ENCODE results near the gene ADSS2. TPM values are rescaled to one million over a fixed set of nuclear protein-coding genes. Genes with fewer than 3 reads are reported as not detected.
"Not testable (repeated sequence)": the region's sequence is repeated elsewhere in the genome, so short reads cannot be mapped to it uniquely, and the experiment has no call there.

Gene ADSS2
- 17.9 TPM for polyA plus RNA-seq (ENCODE audit: insufficient read length)

DNA sequence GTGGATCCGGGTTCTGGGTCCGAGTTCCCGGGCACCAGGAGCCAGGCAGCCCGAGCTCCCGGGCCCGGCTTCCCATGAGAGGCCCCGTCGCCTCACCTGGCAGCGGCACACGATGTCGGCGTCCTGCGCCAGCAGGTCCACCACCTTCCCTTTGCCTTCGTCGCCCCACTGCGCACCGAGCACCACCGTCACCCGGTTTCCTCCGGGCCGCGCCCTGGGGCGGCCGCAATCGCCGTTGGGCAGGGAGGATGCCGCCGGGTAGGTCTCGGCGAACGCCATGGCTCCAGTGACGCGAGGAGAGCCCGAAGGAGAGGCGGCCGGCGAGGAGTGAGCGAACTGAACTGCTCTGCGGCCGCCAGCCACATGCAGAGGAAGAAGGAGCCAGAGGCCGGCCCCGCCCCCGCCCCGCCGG, at the start of gene ADSS2:
Gene ADSS2, minus strand, starts transcription at position 371 of the 412 bp plus-strand sequence. Its CDS starts 92 bp downstream, at position 279.
- DNase-seq (ENCODE audit: low read depth), result no peak

DNA sequence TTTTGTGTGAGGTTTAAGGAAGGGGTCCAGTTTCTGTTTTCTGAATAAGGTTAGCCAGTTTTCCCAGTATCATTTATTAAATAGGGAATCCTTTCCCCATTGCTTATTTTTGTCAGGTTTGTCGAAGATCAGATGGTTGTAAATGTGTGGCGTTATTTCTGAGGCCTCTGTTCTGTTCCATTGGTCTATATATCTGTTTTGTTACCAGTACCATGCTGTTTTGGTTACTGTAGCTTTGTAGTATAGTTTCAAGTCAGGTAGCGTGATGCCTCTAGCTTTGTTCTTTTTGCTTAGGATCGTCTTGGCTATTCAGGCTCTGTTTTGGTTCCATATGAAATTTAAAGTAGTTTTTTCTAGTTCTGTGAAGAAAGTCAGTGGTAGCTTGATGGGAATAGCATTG, 48.8 kb upstream of the ADSS2 start:
- not testable (repeated sequence) for DNase-seq (ENCODE audit: low read depth)

DNA sequence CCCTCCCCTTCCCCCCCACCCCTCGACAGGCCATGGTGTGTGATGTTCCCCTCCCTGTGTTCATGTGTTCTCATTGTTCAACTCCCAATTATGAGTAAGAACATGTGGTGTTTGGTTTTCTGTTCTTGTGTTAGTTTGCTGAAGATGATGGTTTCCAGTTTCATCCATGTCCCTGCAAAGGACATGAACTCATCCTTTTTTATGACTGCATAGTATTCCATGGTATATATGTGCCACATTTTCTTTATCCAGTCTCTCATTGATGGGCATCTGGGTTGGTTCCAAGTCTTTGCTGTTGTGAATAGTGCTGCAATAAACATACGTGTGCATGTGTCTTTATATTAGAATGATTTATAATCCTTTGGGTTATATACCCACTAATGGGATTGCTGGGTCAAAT, 47.8 kb upstream of the ADSS2 start:
- DNase-seq (ENCODE audit: low read depth), result not testable (repeated sequence)

DNA sequence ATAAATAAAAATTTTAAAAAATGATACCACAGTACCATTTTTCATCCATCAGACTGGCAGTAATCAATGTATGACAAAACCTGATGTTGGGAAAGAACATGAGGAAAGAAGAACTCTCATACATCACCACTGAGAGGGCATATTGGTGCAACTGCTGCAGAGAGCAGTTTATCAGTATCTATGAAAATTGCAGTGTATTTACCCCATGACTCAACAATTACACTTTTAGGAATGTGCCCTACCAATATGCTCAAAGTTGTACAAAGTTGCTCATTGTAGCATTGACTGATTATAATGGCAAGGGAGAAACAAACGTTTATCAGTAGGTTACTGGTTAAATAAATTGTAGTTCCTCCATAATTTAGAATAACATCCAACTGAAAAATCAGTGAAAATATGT, 46.1 kb upstream of the ADSS2 start:
- no peak for DNase-seq (ENCODE audit: low read depth)

DNA sequence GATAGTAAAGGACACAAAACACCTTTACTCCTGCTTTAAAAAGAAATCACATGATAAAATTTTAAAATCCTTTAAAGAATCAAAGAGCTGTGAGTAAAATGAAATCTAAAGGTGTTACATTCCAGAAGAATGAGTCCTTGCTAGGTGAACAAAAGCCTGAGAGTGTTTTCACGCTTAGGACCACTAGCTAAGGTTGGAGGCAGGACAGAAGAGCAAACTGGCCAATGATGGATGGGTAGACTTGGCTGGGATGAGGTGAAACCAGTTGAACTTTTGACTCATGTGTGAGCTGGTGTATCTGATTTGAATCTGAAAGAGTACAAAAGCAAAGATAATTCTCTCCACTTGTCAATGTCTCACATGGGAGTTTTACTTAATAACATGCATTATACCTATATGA, 44.5 kb upstream of the ADSS2 start:
- no peak for DNase-seq (ENCODE audit: low read depth)

DNA sequence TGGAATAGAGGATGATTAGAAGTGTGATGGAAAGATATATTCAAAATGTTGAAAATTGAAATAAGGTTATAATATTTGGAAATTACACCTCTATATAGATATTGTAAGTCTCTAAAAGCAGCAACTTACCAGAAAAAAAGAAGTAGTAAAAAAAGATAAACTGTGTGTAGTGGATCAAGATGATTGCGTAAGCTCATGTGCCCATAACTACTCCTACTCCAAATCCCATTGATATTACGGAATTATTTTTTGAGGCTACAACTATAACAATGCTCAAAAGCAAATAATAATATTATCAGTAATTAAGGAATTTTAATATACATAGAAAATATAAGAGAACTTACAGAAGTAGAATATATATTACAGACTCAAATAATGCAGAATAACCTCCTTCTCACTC, 42.9 kb upstream of the ADSS2 start:
- no peak for DNase-seq (ENCODE audit: low read depth)

DNA sequence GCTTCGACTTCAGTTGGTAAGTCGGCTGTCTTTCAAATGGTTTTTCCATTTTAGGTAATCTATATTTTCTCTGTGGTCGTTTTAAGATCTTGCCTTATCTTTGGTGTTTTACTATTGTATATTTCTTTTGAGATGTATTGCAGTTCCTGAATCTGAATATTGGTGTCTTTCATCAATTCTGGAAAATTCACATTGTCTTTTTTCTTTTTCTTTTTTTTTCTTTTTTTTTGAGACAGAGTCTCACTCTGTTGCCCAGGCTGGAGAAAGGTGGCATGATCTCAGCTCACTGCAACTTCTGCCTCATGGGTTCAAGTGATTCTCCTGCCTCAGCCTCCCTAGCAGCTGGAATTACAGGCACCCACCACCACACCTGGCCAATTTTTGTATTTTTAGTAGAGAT, 33.3 kb upstream of the ADSS2 start:
- not testable (repeated sequence) for DNase-seq (ENCODE audit: low read depth)

DNA sequence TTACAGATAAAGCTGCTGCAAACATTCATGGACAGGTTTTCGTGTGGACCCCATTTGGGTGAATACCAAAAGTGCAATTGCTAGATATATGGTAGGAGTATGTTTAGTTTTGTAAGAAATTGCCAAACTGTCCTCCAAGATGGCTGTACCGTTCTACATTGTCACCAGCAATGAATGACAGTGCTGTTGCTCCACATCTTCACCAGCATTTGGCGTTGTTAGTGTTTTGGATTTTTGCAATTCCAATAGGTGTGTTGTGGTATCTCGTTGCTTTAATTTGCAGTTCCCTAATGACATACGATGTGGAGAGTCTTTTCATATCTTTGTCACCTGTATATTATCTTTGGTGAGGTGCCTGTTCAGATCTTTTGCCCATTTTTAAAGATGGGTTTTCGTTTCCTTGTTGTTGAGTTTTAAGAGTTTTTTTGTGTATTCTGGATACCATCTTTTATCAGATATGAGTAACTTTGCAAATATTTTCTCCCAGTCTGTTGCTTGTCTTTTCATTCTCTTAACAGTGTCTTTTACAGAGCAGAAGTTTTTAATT, 21.4 kb upstream of the ADSS2 start:
- no peak for DNase-seq (ENCODE audit: low read depth)

DNA sequence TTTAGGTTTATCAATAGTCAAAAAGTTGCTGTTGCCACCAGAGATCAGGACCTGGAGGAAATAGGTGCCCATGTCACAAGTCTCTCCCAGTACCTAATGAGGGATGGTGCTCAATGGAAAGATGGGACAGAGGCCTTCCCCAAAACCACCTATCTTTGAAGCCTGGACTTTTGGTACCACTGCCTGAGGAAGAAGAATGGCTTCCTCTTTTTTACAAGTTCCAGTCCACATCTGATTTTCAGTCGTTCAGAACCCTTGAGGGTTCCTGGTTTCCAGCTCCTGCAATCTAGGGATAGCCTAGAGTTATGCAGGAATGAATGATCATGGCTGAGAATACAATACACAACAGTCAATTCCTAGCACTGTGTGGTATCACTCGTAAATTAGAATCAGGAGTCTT, 15.0 kb upstream of the ADSS2 start:
- DNase-seq (ENCODE audit: low read depth), result no peak

DNA sequence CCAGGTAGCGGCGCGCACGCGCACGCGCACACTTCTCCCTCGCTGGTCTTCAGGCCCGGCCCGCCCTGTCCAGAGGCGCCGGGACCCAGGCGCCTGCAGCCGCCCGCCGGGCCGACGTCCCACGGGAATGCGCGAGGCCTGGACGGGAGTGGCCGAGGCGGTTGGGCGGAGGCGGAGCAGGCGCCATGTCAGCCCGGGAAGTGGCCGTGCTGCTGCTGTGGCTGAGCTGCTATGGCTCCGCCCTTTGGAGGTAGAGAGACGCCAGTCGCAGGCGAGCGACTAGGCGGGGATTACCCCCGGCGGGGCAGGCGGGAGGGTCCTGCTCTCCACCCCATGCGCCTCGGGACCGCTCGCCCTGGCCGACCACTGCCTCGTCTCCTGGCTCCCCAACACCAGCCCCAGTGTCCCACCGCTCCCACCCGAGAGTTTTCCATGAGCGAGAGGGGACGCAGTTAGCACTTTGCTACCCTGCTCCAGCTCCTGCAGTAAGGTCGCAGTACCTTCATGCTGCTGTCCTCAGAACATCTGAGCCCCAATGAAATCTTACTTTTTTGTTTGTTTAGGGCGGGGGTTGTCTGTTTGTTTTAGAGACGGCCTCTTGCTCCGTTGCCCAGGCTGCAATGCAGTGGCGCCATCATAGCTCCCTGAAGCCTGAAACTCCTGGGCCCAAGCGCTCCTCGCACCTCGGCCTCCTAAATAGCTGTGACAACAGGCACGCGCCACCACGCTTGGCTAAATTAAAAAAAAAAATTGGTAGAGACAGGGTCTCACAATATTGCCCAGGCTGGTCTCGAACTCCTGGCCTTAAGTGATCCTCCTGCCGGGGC, 9.7 kb upstream of the ADSS2 start, which contains the start of gene CATSPERE:
Gene CATSPERE, plus strand, starts transcription at position 29 of the 827 bp plus-strand sequence. Its CDS starts 157 bp downstream, at position 186.
- no peak for DNase-seq (ENCODE audit: low read depth)

DNA sequence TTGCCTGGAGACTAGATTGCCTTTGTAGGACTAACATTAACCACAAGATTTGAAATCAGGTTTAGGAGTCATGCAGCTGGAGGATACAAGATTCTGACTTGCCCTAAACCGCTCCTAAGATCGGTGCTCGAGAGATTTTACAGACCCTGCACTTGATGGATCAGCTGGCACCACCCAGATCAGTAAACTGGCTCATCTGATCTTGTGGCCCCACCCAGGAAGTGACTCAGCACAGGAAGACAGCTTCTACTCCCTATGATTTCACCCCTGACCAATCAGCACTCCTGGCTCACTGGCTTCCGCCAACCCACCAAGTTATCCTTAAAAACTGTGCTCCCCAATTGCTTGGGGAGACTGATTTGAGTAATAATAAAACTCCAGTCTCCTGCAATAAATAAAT, 8.5 kb upstream of the ADSS2 start:
- no peak for DNase-seq (ENCODE audit: low read depth)

DNA sequence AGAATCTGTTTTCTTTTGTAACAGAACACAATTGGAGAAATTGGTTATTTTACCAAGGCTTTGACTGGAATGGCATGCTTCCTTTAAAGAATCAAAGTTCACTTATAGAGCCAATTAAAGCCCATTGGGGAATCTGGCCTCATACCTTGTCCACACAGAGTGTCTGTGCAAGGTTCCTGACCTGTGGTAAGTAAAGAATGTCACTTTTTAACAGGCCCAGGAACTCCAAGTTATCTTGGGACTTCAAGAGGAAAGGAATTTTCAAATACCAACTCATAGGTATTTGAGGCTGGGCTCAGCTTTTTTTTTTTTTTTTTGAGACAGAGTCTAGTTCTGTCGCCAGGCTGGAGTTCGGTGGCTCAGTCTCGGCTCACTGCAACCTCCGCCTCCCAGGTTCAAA, 7.1 kb upstream of the ADSS2 start:
- no peak for DNase-seq (ENCODE audit: low read depth)

DNA sequence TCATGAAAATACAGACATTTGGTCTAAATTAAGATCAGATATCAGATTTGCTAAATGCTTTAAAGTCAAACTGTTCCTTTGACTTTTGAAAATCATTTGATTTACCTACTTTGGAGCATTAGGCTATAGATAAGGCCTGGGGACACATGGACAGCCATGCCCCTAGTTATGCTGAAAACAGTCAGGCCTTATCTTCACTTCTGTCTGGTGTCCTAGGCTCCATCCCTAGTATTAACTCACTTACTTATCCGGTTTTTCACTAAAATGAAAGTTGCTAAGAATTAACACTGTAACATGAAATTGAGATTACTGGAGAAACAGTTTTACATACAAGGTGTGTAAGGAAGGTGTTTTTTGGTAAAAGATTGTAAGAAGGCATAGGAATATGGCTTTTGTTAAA, 4.9 kb upstream of the ADSS2 start:
- no peak for DNase-seq (ENCODE audit: low read depth)

DNA sequence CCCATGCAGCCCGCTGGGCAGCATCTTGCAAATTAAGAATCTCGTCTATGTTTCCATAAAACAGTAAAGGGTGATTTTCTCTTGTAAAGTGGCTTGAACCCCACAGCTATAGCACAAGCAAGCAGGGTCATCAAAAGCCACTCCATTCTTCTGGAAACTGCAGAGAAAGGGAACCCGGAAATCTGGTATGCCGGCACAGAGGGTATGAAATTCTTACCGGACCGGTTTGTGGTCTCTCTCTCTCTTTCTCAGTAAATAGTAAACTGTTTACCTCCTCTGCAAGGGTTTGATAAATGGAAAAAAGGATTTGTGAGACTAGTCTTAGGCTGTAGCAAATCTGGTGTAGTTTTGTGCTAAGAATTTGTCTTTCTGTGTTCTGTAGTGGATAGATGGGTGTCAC, 2.7 kb upstream of the ADSS2 start:
- no peak for DNase-seq (ENCODE audit: low read depth)

DNA sequence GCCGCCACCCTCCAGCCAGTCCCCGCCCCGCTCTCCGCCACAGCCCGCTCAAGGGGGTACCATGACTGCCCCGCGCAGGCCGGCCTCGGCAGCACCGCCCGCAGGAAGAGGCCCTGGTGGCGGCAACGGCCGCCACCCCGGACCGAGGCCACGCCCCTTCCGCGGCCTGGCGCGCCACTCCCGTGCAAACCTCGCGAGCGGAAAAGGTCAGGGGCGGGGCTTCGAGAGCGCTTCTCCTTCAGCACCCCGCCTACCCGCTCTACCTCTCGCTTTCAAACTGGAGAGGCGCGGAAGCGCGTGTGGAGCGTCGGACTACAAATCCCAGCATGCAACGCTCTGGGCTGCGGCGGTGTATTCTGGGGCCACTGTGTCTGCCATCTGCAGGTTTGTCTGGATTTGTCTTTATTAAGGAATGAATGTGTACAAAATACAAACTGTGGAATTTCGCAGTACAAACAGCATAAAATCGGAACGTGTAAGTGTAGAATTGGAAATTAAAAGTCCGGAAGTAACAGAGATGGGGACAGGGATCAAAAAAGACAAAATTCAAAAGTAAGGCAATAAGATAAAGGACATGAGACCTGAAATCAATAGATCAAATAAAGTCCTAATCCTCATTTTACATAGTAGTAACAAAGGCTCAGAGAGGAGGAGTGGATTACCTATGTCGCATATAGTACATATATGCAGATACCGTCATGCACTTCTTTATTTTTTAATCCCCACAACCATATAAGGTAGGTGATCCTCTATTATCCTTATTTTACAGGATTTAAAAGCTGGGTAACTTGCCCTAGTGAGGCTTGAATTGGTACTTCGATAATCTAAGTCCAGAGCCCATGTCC, 464 bp upstream of the ADSS2 start:
- DNase-seq (ENCODE audit: low read depth), result peak; percentile 98

DNA sequence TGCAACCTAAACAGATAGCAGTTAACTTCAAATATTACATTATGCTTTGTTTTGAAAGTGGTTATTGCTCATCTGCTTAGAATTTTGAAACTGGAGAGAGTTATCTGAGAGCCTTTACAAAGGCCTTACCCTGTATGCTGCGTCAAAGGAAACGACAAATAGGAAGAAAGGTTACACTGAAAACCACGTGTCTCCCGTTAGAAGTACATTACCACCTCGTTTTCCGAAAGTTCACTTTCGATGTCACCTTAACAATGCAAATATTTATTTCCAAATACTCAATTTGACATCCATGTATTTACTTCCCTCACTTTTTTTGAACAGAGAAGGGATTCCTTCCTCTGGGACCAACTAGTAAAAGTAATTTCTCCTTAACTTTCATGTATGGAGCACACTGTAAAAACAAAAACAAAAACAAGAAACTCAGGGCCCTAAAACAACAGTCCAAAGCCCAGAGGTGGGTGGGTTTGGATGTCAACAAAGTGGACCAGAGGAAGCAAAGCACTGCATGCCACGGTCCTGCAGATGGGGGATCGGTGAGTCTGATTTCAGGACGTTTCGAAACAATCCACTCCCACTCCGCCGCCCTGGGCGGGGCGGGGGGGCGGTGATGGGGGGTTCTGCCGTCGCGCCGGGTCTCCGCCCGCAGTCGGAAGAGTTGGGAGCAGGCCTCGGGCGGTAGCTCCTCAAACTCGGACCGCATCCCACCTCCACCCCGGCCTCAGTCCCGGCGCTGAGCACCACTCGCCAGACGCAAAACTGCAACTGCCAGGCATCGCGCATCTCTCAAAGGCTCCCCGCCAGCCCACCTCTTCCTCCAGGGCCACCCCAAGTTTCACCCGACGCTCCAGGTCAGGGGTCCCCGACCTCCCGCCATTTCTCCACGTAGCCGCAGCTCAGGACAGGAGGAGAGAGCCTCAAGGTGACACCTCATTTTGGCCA, 841 bp downstream of the ADSS2 start:
- no peak for DNase-seq (ENCODE audit: low read depth)

DNA sequence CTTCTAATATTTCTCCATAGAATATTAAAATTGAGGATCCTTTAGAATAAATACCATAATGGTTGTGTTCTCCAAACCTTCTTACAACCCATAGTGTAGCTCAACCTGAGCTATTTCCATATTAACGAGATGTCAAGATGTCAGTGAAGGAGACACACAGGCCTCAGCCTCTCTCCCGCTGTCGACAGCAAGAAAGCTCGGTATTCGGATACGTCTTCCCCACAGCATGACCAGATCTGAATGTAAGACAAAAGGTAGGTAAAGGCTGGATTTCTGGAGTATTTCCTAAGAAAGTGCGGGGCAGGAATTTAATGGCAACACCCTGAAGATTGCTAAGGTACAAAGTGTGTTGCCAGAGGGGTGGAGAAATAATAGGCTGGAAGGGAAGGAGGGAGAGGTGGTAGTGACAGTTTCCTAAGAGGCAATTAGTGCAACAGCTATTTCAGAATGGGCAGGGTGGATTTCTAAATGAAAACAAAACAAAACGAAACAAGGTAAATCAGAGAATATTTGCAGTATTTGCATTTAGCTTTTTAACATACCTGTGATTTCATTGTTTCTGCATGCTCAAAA, 1.7 kb downstream of the ADSS2 start:
- DNase-seq (ENCODE audit: low read depth), result no peak

DNA sequence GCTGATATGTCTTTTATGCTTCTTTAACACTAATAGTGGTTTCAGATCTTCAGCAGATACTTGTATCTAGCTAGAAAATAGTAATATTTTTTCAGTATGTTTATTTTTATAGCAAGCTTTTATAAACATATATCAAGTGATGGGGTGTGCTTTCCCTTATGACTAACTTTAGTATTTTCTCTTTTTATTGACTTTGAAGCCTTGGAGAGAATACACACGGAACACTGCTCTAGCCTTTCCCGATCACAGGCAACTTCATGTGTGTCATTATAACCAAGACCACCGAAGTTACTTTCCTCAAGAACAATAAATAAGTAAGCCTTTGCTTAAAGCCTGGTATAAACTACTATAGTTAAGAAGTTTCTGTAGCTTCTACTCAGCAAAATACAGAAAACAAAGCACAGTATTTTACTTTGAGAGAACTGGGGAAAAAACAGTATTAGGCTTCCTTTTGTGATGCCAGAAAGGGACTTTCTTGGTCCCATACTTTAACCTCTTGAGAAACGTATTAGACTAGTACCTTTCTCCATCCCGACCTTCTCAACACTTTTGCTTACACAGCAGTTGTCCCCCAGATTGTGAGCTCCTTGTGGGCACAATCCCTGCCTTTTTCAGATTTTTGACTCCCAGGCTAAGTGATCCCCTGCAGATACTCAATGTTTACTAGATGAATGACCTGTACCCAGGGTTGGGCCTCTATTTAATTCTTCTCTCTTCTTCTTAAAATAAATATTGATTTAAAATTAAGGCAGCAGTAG, 3.3 kb downstream of the ADSS2 start:
- DNase-seq (ENCODE audit: low read depth), result no peak

DNA sequence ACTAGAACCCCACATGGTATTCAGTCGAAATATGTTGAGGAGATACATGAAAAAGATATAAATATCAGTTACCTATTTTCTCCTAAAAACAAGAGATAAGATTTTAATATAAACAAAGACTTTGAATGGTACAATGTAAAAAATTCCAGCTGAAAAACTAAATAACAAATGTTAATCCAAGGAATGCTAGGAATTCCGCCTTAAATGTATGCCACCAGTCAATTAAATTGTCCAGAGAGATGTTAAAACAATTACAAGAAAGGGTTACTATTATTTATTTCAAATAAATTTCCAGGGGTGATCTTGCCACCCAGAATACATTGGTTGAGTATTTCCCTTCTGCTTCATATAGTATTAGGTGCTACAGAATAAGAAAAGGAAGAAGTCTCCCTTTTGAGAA, 4.2 kb downstream of the ADSS2 start:
- DNase-seq (ENCODE audit: low read depth), result no peak

DNA sequence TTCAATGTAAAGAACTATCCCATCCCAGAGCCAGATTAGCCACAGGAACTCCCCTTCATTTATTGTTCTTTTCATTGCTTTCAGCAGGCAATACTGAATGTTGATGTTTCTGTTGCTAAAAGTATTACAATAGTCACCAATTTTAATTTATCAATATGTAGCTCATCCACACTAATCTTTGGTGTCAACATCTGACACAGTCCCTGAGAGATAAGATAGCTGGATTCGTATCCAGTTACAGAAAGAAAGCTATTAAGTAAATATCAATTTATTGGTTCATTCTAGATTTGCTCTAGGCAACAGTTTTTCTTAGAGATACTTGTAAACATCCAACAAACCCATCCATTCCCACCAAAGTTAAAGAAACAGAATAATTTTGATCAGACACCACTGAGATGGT, 4.7 kb downstream of the ADSS2 start:
- no peak for DNase-seq (ENCODE audit: low read depth)
